ENCODE results near the gene PARD6A.
A peak's percentile ranks its signal among the peaks of the same experiment; 100 is the strongest.

PARD6A gene

DNA sequence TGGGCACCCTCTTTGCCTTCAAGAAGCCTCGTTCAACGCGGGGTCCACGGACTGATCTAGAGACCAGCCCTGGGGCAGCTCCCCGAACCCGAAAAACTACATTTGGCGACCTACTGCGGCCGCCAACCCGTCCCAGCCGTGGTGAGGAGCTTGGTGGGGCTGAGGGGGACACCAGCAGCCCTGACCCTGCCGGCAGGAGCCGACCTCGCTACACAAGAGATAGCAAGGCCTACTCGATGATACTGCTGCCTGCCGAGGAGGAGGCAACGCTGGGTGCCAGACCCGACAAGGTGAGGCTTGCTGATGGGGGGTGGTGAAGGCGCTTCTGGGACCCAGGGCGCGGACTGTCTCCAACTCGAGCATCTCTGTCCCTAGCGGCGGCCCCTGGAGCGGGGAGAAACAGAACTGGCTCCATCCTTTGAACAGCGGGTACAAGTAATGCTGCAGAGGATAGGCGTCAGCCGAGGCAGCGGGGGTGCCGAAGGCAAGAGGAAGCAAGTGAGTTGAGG lies 6.3 kb upstream of the PARD6A start:
- no peak for DNase-seq

DNA sequence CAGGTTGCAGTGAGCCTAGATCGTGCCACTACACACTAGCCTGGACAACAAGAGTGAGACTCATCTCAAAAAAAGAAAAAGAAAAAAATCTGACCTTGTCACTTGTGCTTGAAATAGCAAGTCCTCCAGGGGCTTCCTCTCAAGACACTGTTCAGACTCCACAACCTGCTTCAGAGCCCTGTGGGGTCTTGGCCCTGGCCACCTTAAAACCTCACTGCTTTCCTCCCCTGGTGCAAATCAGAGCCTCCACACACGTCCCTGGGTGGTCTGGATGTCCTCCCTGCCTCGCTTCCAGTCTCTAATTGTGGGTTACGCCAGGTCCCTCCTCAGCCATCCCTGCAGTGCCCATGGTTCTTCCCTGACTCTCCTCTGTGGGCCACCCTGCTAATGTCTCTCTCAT lies 5.4 kb upstream of the PARD6A start:
- no peak for DNase-seq

DNA sequence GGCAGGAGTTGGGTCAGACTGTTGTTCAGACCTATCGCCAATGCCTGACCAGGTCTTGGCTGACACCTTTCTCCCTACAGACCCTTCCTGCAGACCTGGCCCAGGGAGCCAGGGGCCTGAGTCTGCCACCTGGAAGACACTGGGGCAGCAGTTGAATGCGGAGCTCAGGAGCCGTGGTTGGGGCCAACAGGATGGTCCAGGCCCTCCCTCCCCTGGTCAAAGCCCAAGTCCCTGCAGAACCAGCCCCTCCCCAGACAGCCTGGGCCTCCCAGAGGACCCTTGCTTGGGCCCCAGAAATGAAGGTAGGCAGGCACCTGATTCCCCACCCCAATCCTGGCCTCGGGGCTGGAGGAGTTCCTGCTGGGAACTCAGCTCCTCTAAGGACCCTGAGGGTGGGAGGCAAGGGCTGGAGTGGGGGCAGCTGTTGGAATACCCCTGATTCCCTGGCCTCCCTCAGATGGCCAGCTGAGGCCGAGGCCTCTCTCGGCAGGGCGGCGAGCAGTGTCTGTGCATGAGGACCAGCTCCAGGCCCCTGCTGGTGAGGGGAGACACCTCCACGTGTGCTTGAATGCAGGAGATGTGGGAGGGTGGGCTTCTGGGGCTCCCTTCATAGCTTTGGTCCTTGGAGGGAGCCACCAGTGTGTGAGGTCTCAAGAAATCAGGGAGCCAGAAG lies 4.3 kb upstream of the PARD6A start:
- DNase-seq, result no peak

DNA sequence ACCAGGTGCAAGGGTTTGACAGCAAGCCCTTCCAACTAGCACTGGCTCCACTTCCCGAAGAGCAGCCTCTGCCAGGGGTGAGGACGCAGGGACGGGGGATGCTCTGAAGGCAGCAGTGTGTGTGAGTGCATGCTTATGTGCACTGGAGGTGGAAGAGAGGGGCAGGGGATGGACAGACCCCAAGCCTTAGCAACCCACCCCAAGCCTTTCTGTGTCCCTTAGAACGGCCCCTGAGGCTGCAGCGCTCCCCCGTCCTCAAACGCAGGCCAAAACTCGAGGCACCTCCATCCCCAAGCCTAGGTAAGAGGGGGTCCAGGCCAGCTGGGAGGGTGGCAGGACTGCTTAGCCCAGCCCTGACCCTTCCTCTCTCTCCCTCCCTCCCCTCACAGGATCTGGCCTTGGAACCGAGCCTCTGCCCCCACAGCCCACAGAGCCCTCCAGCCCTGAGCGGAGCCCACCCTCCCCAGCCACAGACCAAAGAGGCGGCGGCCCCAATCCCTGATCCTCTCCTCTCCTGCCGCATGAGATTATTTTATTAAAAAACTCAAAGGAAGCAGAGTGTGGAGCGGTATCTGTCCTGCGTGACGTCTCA lies 3.6 kb upstream of the PARD6A start:
- no peak for DNase-seq

DNA sequence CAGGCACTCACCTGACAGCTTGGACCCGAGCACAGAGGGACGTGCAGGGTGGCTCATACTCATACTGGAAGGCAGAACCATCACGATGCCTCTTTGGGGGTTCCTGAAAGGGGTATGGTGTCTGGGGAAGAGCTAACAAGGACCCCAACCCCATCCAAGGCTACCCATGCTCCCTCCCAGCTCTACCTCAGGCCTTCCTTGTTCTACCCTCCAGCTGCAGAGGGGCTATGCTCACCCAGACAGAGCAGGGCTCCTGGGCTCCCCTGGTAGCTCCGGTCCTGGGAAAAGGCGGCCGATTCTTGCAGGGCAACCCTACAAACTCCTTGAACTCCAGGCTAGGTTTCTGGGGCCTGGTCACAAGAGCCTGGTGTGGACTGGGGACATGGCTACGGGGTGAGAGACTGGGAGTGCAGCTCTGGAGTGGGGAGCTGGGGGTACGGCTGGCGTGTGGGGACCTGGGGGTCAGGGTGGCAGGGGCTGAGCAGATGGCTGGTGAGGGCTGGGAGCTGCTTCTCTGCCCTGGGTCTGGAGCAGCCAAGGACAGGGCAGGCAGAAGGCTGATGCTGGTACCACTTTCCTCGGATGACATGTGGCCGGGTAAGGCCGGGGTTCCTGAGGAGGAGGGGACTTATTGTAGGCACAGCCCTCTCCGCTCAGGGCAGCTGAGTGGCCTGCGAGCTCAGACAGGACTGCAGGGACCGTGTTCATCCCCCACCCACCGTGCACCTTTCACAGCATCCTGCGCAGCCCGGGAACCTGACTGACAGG lies 2.8 kb upstream of the PARD6A start:
- no peak for DNase-seq

DNA sequence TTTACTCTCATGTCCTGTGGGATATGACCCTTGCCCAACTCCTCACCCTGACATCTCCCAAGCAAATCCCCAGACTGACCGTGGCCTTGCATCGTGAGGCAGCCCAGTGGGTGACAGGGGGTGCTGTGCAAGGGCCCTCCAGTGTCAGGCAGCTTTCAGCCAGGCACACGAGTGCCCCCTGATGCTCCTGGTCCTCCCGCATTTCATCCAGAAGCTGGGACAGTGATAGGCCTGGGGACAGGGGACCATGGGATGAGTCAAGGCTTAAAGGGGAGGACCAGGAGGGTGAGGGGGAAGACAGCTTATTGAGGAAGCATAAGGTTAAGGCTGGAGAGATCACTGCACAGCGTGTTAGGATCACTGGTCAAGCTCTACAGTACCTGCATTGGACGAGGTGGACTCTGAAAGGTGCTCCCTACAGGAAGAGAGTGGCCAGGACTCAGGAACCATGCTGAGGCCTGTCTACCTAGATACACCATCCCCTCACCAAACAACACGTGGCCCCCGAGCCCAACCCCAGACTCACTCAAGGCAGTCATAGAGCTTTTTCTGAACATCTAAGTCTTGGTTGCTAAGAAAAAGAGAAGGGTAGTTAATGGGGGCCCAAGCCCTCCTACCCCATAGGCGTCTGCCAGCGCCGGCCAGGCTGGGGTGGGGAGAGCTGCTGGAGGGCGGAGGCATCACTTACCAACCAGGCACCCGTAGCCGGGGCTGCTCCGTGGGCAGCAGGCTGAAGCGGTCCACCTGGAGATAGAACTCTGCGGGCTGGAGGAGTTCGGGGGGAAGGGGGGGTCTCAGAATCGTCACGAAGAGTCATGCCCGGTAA lies 1.7 kb upstream of the PARD6A start:
- no peak for DNase-seq

DNA sequence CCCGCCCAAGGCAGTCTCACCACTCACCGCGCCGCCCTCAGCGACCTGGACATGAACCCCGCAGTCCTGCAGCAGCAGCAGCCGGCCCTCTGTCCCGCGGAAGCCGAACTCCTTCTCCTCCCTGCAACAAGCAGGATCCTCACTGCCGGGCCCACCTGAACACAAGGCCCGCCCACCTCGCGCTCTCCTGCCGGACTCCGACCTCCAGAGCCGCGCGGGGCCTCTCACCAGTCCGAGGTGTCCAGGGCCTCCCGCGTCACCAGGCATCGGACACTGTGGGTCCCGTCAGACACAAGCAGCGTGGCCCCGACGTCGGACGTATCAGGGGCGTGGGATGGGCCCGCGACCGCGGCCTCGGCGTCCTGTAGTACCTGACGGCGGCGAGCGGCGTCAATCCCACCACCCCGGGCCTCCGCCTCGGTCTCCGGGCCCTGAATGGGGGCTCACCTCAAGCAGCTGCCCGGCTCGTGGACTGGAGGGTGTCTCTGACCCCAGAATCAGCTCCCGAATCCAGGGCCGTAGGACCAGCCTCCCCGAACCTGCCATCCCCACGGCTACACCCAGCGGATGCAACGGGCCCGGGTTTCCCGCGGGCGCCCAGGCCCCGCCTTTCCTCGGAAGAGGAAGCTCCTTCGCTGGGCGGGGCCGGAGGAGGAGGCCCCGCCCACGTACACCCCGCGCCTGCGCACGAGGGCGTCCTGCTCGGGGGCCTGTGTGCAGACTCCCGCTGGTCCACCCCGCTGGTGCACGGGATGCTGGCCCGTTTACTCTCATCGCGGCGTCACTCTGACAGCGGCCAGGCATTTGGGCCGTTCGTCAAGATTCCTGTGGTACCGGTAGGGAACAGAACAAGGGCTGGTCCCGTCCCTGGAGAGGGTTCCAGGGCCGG lies 841 bp upstream of the PARD6A start, which contains the start of gene ACD:
ACD (minus strand) TSS at position 586 of the 889 bp plus-strand sequence; CDS start at position 546, 40 bp downstream.
- peak; percentile 93 for DNase-seq

DNA sequence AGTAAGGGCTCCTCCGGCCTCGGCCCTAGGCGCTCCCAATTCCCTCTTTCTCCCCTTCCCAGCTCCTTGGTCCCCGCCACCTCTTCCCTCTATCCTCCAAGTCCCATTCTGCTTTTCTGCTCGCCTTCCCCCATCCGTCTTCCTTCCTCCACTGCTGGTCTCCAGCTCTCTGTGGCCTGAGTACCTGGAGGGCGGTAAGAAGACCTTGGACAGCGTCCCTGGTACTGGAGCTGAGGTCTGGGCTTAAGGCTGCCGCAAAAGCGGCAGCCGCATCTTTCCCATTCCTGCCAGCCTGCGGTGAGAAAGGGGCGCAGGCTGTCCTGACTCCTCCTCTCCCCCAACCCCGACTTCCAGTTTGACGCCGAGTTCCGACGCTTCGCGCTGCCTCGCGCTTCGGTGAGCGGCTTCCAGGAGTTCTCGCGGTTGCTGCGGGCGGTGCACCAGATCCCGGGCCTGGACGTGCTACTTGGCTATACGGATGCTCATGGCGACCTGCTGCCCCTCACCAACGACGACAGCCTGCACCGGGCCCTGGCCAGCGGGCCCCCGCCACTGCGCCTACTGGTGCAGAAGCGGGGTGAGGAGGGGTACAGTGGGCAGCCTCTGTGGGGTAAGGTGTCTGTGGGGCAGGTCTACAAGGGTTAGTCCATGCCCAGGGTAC lies 471 bp downstream of the PARD6A start:
- no peak for DNase-seq

DNA sequence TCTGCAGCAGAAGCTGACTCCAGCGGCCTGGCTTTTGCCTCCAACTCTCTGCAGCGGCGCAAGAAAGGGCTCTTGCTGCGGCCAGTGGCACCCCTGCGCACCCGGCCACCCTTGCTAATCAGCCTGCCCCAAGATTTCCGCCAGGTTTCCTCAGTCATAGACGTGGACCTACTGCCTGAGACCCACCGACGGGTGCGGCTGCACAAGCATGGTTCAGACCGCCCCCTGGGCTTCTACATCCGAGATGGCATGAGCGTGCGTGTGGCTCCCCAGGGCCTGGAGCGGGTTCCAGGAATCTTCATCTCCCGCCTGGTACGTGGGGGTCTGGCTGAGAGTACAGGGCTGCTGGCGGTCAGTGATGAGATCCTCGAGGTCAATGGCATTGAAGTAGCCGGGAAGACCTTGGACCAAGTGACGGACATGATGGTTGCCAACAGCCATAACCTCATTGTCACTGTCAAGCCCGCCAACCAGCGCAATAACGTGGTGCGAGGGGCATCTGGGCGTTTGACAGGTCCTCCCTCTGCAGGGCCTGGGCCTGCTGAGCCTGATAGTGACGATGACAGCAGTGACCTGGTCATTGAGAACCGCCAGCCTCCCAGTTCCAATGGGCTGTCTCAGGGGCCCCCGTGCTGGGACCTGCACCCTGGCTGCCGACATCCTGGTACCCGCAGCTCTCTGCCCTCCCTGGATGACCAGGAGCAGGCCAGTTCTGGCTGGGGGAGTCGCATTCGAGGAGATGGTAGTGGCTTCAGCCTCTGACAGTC lies 1.3 kb downstream of the PARD6A start:
- no peak for DNase-seq

DNA sequence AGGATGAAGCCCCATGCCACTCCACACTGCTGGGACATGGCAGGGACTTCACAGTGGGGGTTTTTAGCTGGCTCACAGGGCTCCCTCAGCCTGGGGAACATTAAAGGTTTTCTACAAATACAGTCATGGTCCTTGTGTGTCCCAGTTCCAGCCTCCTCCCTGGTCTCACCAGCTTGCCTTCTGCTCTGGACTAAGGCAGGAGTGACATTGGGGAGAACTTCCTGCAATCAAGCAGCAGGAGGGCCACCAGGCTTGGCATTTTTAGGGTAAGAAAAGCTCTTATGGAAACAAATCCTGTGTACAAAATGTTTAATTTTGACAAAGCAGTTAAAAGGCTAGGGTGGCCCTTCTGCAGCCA lies 1.9 kb downstream of the PARD6A start:
- no peak for DNase-seq

DNA sequence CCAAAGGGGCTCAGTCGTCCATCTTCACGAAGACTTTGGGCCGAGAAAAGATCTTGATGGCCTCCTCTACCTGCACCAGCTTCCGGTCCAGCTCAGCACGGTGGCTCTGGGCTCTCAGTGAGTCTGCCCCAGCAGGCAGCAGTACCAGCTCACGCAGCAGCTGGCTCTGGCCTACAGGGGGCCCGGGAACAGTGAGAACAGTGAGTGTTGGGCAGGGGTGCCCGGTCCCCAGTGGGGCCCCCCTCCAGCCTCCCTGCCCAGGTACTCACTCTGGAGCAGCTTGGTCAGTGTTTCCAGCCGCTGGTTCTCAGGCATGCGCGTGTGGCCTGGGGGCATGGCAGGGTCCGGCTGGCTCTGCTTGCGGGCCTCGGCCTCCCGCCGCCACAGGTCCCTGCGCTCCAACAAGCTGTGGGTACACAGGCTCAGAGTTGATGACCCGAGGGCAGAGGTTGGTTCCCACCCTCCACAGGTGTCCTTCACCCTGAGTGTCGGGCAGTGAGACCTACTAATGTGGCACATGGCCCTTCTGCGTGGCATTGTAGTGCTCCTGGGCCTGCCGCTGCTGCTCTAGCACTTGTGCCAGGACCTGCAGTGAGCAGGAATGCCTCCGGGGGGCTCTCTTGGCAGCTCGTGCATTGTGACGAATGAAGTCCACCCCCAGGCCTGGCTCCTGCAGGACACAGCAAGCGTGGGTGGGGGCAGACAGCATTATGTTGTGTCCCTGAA lies 2.6 kb downstream of the PARD6A start:
- DNase-seq, result peak; percentile 38

DNA sequence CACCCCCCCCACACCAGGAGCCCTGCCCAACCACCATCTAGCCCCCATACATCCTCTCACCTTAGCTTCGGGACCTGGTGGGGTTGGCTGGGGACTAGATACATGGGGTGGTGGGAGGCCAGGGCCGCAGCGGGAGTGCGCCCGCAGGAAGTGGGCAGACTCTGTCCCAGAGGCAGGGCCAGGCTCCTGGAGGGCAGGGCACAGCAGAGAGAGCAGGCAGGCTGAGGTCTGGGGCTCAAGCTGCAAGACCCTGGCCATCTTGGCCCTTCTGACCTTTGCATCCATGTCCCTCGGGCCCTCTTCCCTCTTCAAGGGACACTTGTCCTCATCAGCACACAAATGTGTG lies 3.1 kb downstream of the PARD6A start:
- no peak for DNase-seq

DNA sequence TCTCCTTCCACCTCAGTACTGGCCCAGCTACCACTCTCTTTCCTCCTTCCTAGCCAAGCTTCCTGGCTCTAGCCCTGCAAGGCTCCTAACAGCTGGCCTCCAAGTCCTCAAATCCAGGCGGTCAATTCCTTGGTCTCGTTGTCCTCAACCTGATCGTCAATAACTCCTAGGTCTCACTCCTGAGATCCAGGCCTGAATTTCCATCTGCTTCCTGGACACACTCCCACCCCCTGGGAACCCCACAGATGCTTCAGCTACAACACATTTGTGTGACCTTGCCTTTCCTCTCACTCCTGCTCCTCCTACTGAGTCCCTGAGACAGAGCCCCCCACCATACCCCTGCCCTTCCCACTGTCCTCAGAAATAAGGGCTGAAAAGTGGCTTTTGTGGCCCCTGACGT lies 3.5 kb downstream of the PARD6A start:
- DNase-seq, result no peak

DNA sequence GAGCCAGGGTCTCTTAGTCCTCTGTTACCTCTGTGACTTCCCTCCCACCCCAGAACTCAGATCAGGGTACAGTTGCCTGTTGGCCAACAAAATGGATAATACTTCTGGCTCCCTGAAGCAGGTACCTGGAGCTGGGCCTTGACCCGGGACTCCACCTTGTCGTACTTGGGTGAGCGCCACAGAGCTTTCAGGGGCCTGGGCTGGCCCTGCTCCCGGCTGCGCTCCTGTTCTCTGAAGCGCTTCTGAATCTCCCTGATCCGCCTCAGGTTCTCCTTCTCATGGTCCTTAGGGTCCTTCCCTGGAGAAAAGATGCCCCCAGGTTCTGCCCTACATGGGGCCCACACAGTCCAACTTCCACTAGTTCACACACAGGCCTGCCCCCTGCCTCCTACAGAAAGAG lies 4.1 kb downstream of the PARD6A start:
- DNase-seq, result no peak

DNA sequence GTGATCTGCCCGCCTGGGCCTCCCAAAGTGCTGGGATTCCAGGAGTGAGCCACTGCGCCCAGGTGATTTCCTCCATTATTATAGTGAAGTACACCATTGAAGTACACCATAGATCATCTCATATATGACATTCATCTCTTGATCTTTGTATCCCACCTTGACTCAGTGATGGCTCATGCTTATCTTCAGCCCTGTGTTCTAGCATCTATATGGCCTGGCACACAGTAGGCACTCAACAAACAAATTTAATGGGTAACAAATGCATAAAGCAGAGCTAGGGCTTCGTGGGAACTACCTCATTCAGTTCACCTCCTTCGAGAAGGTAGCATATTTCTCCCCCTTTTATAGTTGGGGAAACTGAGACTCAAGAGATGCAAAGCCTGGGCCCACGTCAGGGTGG lies 4.8 kb downstream of the PARD6A start:
- DNase-seq, result no peak

DNA sequence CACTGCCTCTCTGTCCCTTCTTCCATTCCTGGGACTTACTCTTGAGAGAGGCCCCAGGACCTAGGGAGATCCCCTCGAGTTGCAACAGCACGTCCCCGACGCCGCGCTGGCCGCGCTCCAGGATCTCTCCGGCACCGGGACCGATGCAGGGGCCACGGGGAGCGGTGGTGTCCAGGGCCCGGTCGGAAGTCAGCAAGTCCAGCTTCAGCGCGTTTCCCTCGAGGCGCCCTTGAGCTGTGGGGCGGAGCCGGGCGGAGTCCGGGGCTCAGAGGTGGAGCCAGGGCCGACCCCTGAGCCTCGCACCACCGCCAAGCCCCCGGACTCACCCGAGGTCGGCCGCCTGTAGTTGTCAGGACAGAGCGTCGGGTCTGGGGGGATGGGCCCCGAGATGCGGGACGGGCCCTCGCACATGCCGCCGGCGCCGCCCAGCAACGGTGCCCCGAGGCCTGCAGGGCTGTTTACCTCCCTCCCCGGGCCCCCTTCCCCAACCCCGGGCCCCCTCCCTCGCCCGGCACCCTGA lies 5.3 kb downstream of the PARD6A start:
- no peak for DNase-seq

DNA sequence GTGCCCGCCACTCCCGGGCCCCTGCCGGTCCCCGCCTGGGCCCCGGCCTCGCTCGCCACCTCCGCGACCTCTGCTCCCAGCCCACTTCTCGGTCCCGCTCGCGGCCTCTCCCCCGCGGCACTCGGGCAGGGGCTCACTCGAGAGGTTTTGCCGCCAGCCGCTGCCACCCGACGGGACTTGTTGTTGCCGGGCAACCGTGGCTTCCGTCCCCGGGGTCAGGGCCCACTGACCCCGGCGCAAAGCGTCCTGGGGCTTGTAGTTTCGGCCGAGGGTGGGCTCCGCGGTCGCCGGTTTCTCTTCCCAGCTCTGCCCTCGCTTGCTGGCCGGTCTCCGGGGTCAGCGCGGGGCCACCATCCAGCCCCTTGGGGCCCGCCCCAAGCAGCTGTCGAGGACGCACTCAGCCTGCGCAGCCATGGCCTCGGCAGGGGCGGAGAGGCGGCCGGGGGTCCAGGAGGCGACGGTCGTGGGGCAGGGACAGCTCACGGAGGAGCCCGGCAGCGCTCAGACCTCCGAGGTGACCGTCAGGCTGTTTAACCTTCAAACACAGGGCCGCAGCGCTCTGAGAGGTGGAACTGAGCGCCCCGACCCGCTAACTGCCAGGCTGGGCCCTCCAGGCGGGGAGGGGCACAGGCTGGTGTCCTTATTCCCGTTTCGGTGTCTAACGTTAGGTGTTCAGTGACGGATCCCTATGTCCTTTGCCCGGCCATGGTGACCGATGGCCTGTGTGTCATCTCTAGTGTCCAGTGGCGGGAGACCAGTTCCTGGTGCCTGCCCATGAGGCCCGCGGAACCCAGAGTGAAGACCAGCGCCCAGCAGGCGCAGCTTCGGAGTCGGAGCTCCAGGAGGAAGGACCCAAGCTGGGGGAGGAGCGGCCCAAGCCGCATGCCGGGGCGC lies 6.0 kb downstream of the PARD6A start, which contains the start of the genes C16orf86 and ENKD1:
C16orf86 (plus strand) TSS at position 256 of the 894 bp plus-strand sequence; CDS start at position 413, 157 bp downstream.
ENKD1 (minus strand) TSS at position 192 of the 894 bp plus-strand sequence. CDS start 308 bp downstream, outside the sequence.
- peak; percentile 89 for DNase-seq

DNA sequence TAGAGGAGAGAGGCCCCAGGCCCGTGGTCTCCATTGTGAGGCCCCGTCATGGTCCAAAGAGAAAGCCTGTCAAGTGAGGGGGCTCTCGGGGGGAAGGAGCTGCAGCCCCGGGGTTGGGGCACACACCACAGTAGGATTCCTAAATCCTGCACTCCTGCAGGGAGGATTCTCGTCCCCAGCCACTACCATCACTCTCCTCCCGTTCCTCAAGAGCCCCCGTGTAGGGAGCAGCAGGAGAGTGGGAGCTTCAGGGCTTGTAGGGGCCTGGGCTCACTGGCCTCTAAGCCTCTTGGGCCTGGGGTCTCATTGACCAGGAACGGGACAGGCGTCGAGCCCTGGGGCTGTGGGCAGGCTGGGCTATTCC lies 6.7 kb downstream of the PARD6A start:
- DNase-seq, result no peak
